ENCODE results near the gene SPSB2.

Gene SPSB2

DNA sequence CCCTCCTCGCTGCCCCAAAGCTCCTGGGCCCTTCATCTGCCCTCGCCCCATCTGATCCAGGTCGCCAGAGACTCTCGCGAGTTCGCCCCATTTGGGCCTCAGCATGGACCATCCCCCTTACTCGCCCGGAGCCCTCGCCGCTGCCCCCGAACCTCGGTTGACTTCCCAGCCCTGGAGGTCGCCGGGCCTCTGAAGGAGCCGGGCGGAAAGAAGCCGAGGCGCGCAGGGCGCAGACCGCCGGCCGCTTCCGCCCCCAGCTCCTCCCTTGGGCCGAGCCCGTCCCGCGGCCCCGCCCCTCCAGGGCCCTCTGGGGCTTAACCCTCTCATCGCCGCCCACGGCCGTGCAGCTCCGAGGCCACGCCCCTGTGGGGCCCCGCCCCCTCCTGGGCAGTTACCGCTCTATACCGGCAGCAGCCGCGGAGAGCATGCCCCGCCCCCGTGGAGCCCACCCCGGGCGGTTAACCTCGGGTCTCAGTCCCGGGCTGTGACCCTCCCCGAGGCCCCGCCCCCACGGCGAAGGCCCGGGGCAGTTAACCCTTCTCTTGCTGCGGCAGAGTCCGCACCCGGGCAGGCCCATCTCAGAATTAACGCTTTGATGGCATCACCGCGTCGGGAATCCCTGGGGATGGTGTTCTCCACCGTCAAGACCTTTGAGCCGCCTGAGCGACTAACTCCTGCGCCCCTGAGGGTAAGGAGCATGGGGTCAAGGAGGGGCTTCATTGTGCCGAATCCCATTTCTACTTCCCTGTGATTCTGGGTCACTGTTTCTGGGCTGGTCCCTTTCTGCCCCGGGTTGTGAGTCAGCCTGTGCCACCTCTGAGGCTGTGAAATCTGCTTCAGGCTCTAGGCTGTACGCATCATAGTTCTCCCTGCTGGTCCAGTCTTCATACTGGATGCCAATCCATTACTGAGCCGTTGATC lies at the start of gene SPSB2:
TSS of gene SPSB2 (minus strand) at position 210 of the 921 bp plus-strand sequence. CDS start 402 bp downstream, outside the sequence.
- peak; percentile 98 for DNase-seq
- Histone ChIP-seq H3K9me3 (replicated peaks; ENCODE audit: insufficient read depth, low read length) (no peaks in the 10 kb centered on the region), H2AFZ (ENCODE audit: low read length) (peak within 1 kb of the TSS; percentile 77), H3K27ac (ENCODE audit: low read length) (peak within 1 kb of the TSS; percentile 39; the same call in 1 of the 2 replicates), H4K20me1 (ENCODE audit: insufficient read depth, low read length) (peaks cover 18% of the 10 kb centered on the region), H3F3A (ENCODE audit: insufficient read depth, low read length) (peaks cover 43% of the 10 kb centered on the region), H3K79me2 (ENCODE audit: low read length) (peaks cover 39% of the 10 kb centered on the region), H3K4me2 (ENCODE audit: low read depth, low read length) (peak within 1 kb of the TSS; percentile 99), H3K9ac (ENCODE audit: low read length) (peak within 1 kb of the TSS; percentile 86), H3K36me3 (replicated peaks; ENCODE audit: insufficient read depth, low read length) (peaks cover 4% of the 10 kb centered on the region), H3K9me2 (replicated peaks; ENCODE audit: insufficient read depth, low read length) (no peaks in the 10 kb centered on the region), H3K4me1 (ENCODE audit: low read length) (peaks cover 31% of the 10 kb centered on the region), H3K27me3 (replicated peaks; ENCODE audit: insufficient read depth, low read length) (no peaks in the 10 kb centered on the region), H3K4me3 (ENCODE audit: low read length) (peak within 1 kb of the TSS; percentile 94)
- TF ChIP-seq EZH2 (optimal IDR thresholded peaks at IDR 0.05; ENCODE audit: low read depth, low read length) (no peak), CTCF (IDR thresholded peaks at IDR 0.05; ENCODE audit: low read length) (no peak), EZH2phosphoT487 (IDR thresholded peaks at IDR 0.05; ENCODE audit: low read length) (no peak)

- peak overlapping the region; percentile 74 for H3K9ac ChIP-seq (ENCODE audit: low read length)
- H3K9me3 ChIP-seq (replicated peaks; ENCODE audit: insufficient read depth, low read length) = no peaks in the 10 kb centered on the region
- H4K20me1 ChIP-seq (ENCODE audit: insufficient read depth, low read length) = no peaks in the 10 kb centered on the region
- peaks cover 73% of the 10 kb centered on the region for H3K4me1 ChIP-seq (ENCODE audit: low read length)
- no peaks in the 10 kb centered on the region for H3K9me2 ChIP-seq (replicated peaks; ENCODE audit: insufficient read depth, low read length)
- peak overlapping the region; percentile 76 for H3K4me2 ChIP-seq (ENCODE audit: low read depth, low read length)
- TF ChIP-seq CTCF (IDR thresholded peaks at IDR 0.05; ENCODE audit: low read length) (peak; percentile 50), EZH2 (optimal IDR thresholded peaks at IDR 0.05; ENCODE audit: low read depth, low read length) (no peak)
- H3K36me3 ChIP-seq (replicated peaks; ENCODE audit: insufficient read depth, low read length) = no peaks in the 10 kb centered on the region; the same call in 1 of the 2 replicates
- DNase-seq = peak; percentile 92
- H3K79me2 ChIP-seq (ENCODE audit: low read length) = peaks cover 41% of the 10 kb centered on the region
- peak overlapping the region; percentile 45 for H3K4me3 ChIP-seq (ENCODE audit: low read length)
- no peak overlapping the region for H2AFZ ChIP-seq (ENCODE audit: low read length)
- H3F3A ChIP-seq (ENCODE audit: insufficient read depth, low read length) = peaks cover 62% of the 10 kb centered on the region
- H3K27ac ChIP-seq (ENCODE audit: low read length) = peak overlapping the region; percentile 92
- no peaks in the 10 kb centered on the region for H3K27me3 ChIP-seq (replicated peaks; ENCODE audit: insufficient read depth, low read length)
These were observed 49.2 kb upstream of the SPSB2 start for GRCh38 chr12:6921996-6922946.

DNA sequence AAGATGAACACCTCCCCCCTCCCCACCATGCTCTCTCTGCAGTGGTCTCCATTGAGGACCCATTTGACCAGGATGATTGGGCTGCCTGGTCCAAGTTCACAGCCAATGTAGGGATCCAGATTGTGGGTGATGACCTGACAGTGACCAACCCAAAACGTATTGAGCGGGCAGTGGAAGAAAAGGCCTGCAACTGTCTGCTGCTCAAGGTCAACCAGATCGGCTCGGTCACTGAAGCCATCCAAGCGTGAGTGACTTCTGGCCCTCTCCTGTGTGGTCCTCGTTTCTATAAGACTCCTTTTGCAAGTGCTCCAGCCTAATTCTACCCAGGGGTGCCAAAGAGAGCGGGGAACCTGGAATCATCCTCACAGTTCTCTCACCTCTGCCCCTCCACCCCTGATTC lies 48.4 kb upstream of the SPSB2 start:
- Histone ChIP-seq H3K9me3 (replicated peaks; ENCODE audit: insufficient read depth, low read length) (no peaks in the 10 kb centered on the region), H3K36me3 (replicated peaks; ENCODE audit: insufficient read depth, low read length) (peaks cover 6% of the 10 kb centered on the region; the same call in 1 of the 2 replicates), H3K4me1 (ENCODE audit: low read length) (peaks cover 80% of the 10 kb centered on the region), H3K4me3 (ENCODE audit: low read length) (no peak overlapping the region), H4K20me1 (ENCODE audit: insufficient read depth, low read length) (no peaks in the 10 kb centered on the region), H3K27ac (ENCODE audit: low read length) (peak overlapping the region; percentile 92), H3K4me2 (ENCODE audit: low read depth, low read length) (peak overlapping the region; percentile 76; the same call in 1 of the 2 replicates), H2AFZ (ENCODE audit: low read length) (no peak overlapping the region), H3K9ac (ENCODE audit: low read length) (peak overlapping the region; percentile 23; the same call in 1 of the 2 replicates), H3K27me3 (replicated peaks; ENCODE audit: insufficient read depth, low read length) (no peaks in the 10 kb centered on the region), H3K79me2 (ENCODE audit: low read length) (peaks cover 41% of the 10 kb centered on the region), H3K9me2 (replicated peaks; ENCODE audit: insufficient read depth, low read length) (no peaks in the 10 kb centered on the region), H3F3A (ENCODE audit: insufficient read depth, low read length) (peaks cover 64% of the 10 kb centered on the region)
- DNase-seq = no peak
- no peak for TF ChIP-seq EZH2 (optimal IDR thresholded peaks at IDR 0.05; ENCODE audit: low read depth, low read length)
- TF ChIP-seq CTCF (IDR thresholded peaks at IDR 0.05; ENCODE audit: low read length) = no peak
- no peak for TF ChIP-seq EZH2phosphoT487 (IDR thresholded peaks at IDR 0.05; ENCODE audit: low read length)
